Heart left ventricle (tissue), 16 donors: ENCODE data around the gene TIAM2. TPM values are rescaled to one million over a fixed set of nuclear protein-coding genes. Genes with fewer than 3 reads are reported as not detected.

Experiments used
- ATAC-seq, 4 donors: fragments of 200-7000 bp; cut with Tn5 transposase; one replicate each; pipeline ENCODE4 v1.9.1; 2020 to 2022; ENCODE audit warnings: moderate library complexity in 4 of 4, mild to moderate bottlenecking in 3 of 4, moderate number of reproducible peaks in 1 of 4
- DNase-seq, 5 donors: peaks; one replicate each; pipeline ENCODE4 v3.0.0-alpha.2; 2020
- H3K27ac ChIP-seq, 12 donors: fragments of 200-600 bp; sonication (generic) in 4 of 12; one replicate each; pipeline versions ENCODE4 v1.5.0 to v1.8.0; 2016 to 2022; ENCODE audit warnings: mild to moderate bottlenecking in 2 of 12
- H3K27me3 ChIP-seq, 9 donors: fragments of 200-600 bp; sonication (generic) in 2 of 9; one replicate each; pipeline versions ENCODE4 v1.5.1 to v1.8.0; 2016 to 2022; ENCODE audit warnings: mild to moderate bottlenecking in 3 of 9
- H3K36me3 ChIP-seq, 9 donors: fragments of 200-600 bp; sonication (generic) in 2 of 9; one replicate each; pipeline versions ENCODE4 v1.5.0 to v1.8.0; 2018 to 2022; ENCODE audit warnings: mild to moderate bottlenecking in 2 of 9
- H3K4me1 ChIP-seq, 12 donors: fragments of 200-600 bp; sonication (generic) in 4 of 12; one replicate each; pipeline versions ENCODE4 v1.5.0 to v1.8.0; 2016 to 2022; ENCODE audit warnings: mild to moderate bottlenecking in 3 of 12
- H3K4me3 ChIP-seq, 12 donors: fragments of 200-600 bp; sonication (generic) in 4 of 12; one replicate each; pipeline versions ENCODE4 v1.5.0 to v1.8.0; 2017 to 2022; ENCODE audit warnings: mild to moderate bottlenecking in 9 of 12, moderate library complexity in 4 of 12
- H3K9me3 ChIP-seq, 12 donors: fragments of 200-600 bp; sonication (generic) in 4 of 12; one replicate each; pipeline versions ENCODE4 v1.5.0 to v1.8.0; 2016 to 2022; ENCODE audit warnings: mild to moderate bottlenecking in 1 of 12
- CTCF ChIP-seq, 12 donors: fragments of 200-600 bp; sonication (generic) in 4 of 12; IDR thresholded peaks; one replicate each; pipeline versions ENCODE4 v1.5.0 to v1.8.0; 2018 to 2022; ENCODE audit warnings: antibody characterized with exemption in 12 of 12, mild to moderate bottlenecking in 5 of 12
- POLR2A ChIP-seq, 2 donors: fragments of 450-650 bp; IDR thresholded peaks; one replicate each; pipeline ENCODE4 v1.6.1; 2017; ENCODE audit warnings: antibody characterized with exemption in 2 of 2, mild to moderate bottlenecking in 2 of 2, moderate library complexity in 2 of 2
- WGBS, 4 donors: extraction: QIAGEN DNeasy Blood & Tissue Kit in 2 of 4; methylation state at CpG; one replicate each; pipeline versions ENCODE4 v1.1.5 to v1.1.7; 2013 to 2018; 5-methylcytosine and 5-hydroxymethylcytosine counted together
- intact Hi-C, 10 donors: fragments of 100-400 bp; cut with DNase I; formaldehyde crosslinking; loops; one replicate each; pipeline versions ENCODE4 v1.11.1 to v1.14.2; 2022
- polyA plus RNA-seq, 2 donors: library from polyadenylated mRNA; stranded (reverse); fragments of 200-250 nt; gene quantifications; one replicate each; pipeline ENCODE4 v1.2.3, GENCODE V29; 2013
- total RNA-seq, 9 donors: library from RNA; depleted of rRNA in 2 of 9; stranded (reverse); fragments of >200 nt in 2 of 9; fragmentation: NEBNext Ultra II Directional in 3 of 9; extraction: Animal tissue kit (Norgen Biotek cat#: 25700) in 3 of 9; gene quantifications; one replicate each; pipeline versions ENCODE4 v1.1.0 to v1.2.4, GENCODE V29; 2016 to 2023
- donor health status: ischemic (EF 13 %, LVEDD 7.1; RV severe dilation, severe dysfunction).
- donor health status: healthy with polysubstance abuse.
- donor health status: DM: no; HTN: yes; CAD: no.
- donor health status: DM: no; HTN: no; CAD: no.
- donor health status: ischemic (EF 25% LVEDD 6.9; RV normal size, moderate dysfunction).
- donor health status: ischemic (EF 25% LVEDD 5.7; RV mildly dilated, moderate dysfunction).
- donor health status: healthy.
- donor health status: DM: yes; HTN: yes; CAD: no.
- donor health status: ischemic (EF 35%, LVEDD 5.7; RV mildly dilated, moderate dysfunction).
- donor health status: nonischemic (EF 11% LVEDD 7.7; RV severe dilation, severe dysfunction).
- donor health status: DM: yes; HTN: yes; CAD: no.
- donor health status: PGD.
- donor health status: ischemic (EF 29% LVEDD 5.4; RV normal size, mild dysfunction).
- donor health status: nonischemic (EF 23%, LVEDD 6.1; RV moderate dilation, normal function).

TIAM2 gene
- total and polyA plus RNA-seq, 11 donors = 4.6 to 16.5 (median 12.6) TPM

- WGBS, 4 donors = 69 to 76% (median 73%) methylated on average over 3 of the region's 3 CpGs
- Histone ChIP-seq H3K27ac (no peak overlapping the region), H3K9me3 (no peaks in the 10 kb centered on the region), H3K36me3 (no peaks in the 10 kb centered on the region), H3K4me3 (no peak overlapping the region), H3K27me3 (no peaks in the 10 kb centered on the region), H3K4me1 (no peaks in the 10 kb centered on the region)
- ATAC-seq = no peak
- no peak for DNase-seq
- no peak for TF ChIP-seq CTCF (IDR thresholded peaks at IDR 0.05)
- no peak for TF ChIP-seq POLR2A (IDR thresholded peaks at IDR 0.05)
- intact Hi-C loops = no loop called here
Measured at GRCh38 chr6:155212106-155212505, 217.0 kb downstream of the TIAM2 start.

- WGBS, 4 donors = 87 to 96% (median 92%) methylated on average over 15 to 16 of the region's 16 CpGs
- ATAC-seq (no peak), DNase-seq (no peak)
- Histone ChIP-seq H3K4me3 (no peak overlapping the region), H3K9me3 (no peaks in the 10 kb centered on the region), H3K4me1 (no peaks in the 10 kb centered on the region), H3K27ac (no peak overlapping the region), H3K27me3 (no peaks in the 10 kb centered on the region), H3K36me3 (no peaks in the 10 kb centered on the region)
- no peak for TF ChIP-seq CTCF (IDR thresholded peaks at IDR 0.05)
- TF ChIP-seq POLR2A (IDR thresholded peaks at IDR 0.05) = no peak
- intact Hi-C loops = no loop called here
Measured at GRCh38 chr6:155212616-155213380, 217.7 kb downstream of the TIAM2 start.

GRCh38 chr6:155213611-155214372 is 218.7 kb downstream of the TIAM2 start:
- intact Hi-C loops = no loop called here
- no peaks in the 10 kb centered on the region for H3K36me3 ChIP-seq
- peak in 2 of 4 donors; percentile 34 to 61 for ATAC-seq
- no peak for DNase-seq
- 79 to 95% (median 87%) methylated on average over 8 to 23 of the region's 23 CpGs for WGBS, 4 donors
- no peaks in the 10 kb centered on the region for H3K27me3 ChIP-seq
- no peaks in the 10 kb centered on the region for H3K4me1 ChIP-seq
- no peaks in the 10 kb centered on the region for H3K9me3 ChIP-seq
- no peak overlapping the region for H3K4me3 ChIP-seq
- no peak for TF ChIP-seq POLR2A (IDR thresholded peaks at IDR 0.05)
- TF ChIP-seq CTCF (IDR thresholded peaks at IDR 0.05) = no peak
- no peak overlapping the region for H3K27ac ChIP-seq

GRCh38 chr6:155215906-155216305 is 220.8 kb downstream of the TIAM2 start:
- intact Hi-C loops = no loop called here
- no peak for DNase-seq
- Histone ChIP-seq H3K27me3 (no peaks in the 10 kb centered on the region), H3K9me3 (no peaks in the 10 kb centered on the region), H3K27ac (no peak overlapping the region), H3K4me3 (no peak overlapping the region), H3K36me3 (no peaks in the 10 kb centered on the region), H3K4me1 (peaks cover 0 to 4% (median 0%) of the 10 kb centered on the region in 12 donors)
- no peak for ATAC-seq
- WGBS, 4 donors = 85 to 90% (median 87%) methylated on average over 4 of the region's 4 CpGs
- TF ChIP-seq POLR2A (IDR thresholded peaks at IDR 0.05) (no peak), CTCF (IDR thresholded peaks at IDR 0.05) (no peak)
